ENCODE measurements around the gene INTS6L.
A peak's percentile ranks its signal among the peaks of the same experiment; 100 is the strongest.
"Not testable (repeated sequence)": the region's sequence is repeated elsewhere in the genome, so short reads cannot be mapped to it uniquely, and the experiment has no call there.

The INTS6L gene

DNA sequence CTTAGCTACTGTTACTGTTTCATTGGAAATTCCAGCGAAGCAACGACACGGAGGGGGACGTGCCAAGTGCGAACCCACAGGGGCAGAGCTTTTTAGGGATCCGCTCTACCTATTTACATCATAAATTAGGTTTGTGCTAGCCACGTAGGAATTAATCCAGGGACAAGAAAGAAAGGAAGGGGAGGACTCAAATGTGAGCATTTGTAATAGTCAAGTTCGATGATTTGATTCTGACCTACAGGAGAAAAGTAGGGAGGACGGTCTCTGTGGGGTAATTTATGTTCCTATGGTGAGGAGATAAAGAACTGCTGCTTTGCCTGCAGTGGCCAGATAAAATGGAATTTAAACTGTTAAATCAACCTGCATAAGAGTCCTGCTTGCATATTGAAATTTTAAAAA is 1.7 kb downstream of the INTS6L start:
- DNase-seq (ENCODE audit: extremely low read depth in 1 of 2, low read depth in 1 of 2), result no peak

DNA sequence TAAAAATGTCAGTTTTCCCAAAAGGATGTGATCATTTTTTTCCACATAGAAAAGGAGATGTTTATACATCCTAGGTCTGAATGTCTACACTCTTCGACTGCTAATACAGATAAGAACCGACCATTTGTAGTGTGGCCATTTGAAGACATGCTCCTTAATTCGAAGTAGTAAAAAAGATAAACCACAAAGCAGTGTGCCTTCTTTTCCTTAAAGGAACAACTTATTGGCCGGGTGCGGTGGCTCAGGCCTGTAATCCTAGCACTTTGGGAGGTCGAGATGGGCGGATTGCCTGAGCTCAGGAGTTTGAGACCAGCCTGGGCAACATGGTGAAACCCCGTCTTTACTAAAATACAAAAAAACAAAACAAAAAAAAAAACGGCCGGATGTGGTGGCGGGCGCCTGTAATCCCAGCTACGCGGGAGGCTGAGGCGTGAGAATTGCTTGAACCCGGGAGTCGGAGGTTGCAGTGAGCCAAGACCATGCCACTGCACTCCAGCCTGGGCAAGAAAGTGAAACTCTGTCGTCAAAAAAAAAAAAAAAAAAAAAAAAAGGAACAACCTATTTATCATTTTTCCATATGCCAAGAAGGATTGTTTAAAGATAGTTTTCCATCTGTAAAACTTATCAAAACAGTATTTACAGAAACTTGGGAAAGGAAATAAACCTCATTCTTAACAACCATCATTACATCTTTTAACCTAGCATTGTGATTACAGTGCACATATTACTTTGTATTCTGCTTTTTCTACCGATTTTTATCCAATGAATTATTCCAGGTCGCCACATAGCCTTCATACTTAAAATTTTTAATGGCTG is 2.6 kb downstream of the INTS6L start:
- no peak for DNase-seq (ENCODE audit: extremely low read depth in 1 of 2, low read depth in 1 of 2)

DNA sequence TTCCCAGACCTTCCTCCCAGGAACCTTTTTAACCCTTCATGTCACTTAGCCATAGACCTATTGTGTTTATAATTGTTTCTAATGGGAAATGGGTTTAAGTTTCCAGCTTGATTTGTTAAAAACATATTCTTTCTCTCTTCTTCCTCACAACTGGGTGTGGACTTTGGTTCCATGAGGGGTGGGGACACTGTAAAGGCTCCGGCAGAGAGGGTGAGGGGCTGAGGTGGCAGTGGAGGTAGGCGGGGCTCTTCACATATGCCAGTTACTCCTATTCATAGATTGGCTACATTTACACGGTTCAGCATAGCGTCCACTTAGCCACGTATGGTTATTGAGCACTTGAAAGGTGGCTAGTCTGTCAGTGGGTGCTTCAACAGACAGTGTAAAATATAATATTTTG is 7.8 kb downstream of the INTS6L start:
- no peak for DNase-seq (ENCODE audit: extremely low read depth in 1 of 2, low read depth in 1 of 2)

DNA sequence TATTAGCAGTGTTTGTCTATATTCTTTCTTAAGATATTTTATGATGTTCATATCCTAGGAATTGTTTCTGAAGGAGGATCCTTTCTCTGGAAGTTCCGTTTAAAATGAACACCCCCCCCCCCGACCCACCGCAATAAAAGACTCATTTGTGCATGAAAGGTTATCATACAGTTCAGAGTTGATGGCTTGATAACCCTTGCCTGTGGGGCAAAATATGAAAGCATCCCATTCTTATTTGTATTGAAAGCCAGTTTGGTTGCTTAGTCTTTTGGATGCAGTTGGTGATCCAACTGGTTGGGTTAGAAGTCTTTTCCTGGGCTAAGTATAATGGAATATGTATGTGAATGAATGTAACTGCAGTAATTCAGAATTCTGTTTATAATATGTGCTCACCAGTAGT is 8.3 kb downstream of the INTS6L start:
- DNase-seq (ENCODE audit: extremely low read depth in 1 of 2, low read depth in 1 of 2), result no peak

DNA sequence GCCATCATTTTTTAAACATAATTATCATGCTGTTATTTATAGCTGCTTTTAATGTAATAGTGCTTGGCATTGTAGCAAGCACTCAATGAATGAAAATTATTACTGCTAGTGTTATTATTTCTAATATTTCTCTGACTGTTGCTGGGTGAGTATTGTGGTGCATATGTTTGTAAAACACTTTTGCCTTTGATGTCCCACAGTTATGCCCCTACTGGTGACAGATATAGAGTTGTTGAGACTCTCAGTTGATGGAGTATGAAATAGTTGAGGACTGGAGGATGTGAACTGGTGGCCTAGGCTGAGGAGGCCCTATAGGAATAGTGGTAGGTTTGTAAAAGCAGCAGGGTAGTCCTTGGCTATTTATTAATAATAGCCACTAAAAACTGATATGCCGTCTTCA is 9.6 kb downstream of the INTS6L start:
- no peak for DNase-seq (ENCODE audit: extremely low read depth in 1 of 2, low read depth in 1 of 2)

DNA sequence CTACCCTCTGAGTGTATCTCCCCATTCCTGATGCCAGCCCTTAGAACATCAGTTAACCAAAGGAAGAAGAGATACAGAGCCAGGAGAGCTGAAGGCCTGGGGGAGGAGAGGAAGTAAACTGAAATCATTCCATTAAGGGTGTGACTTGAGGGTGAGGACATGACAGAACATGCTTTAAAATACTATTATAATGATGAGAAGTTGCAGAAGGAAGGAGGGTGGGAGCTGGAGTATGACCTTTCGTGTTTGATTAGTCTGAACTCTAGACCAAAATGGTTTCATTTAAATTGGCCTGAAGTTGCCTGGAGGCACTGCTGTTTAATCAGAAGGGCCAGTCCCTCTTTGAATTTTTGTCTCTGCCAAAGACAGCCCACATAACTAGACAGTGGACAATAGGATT is 11.4 kb downstream of the INTS6L start:
- no peak for DNase-seq (ENCODE audit: extremely low read depth in 1 of 2, low read depth in 1 of 2)

DNA sequence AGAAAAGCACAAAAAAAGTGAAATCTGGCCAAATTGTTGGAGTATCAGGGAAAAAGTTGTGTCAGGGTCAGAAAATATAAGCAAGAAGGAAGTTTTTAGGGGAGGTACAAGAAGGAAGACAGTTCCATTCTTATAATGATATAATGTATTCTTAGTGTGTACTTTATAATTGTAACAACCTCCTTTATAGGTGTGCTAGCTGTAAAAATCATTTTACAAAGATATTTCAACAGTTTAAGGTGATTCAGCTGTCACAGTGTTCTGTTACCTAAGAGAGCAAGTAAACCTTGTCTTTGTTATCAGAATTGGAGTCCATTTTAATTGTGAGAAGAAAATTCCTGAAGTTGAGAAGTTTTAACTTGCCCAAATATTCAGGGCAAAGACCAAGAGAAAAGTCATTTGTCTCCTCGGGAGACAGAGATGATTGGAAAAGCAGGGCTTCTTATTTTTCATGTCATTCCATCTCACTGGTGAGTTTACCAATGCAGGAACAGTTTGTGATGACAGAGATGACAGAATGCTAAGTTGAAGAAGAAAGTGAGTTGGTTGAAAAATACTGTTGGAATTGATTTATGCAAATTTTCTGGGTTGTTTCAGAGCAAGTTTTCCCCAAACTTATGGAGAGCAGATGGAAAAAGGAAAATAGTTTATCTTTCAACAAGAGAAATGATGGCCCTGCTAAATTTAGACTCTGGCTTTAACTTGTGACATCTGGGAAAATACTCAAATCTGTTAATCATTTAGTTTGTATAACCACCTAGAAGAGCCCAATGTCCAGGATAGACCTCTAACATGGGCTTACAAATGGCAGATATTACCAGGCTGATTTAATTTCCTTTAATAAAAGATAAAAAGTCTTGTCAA is 14.8 kb downstream of the INTS6L start:
- no peak for DNase-seq (ENCODE audit: extremely low read depth in 1 of 2, low read depth in 1 of 2)

DNA sequence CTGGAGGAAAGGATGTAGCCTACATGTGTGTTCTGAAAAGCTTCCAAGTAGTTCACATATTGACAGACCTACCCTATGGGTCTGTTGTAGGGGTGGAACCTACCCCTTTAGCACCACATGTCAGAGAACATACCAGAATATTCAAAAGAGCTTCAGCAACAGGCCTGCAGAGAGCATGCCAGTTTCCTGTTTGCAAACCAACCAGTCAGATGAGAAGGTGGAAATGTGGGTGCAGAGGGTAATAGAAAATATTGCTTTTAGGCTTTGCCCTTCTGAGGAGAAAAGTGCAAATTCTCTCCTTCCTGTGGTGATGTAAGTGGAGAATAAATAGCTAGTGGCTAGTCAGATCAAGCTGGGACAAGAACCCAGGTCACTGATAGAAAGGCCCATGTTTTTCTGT is 16.4 kb downstream of the INTS6L start:
- DNase-seq (ENCODE audit: extremely low read depth in 1 of 2, low read depth in 1 of 2), result no peak

DNA sequence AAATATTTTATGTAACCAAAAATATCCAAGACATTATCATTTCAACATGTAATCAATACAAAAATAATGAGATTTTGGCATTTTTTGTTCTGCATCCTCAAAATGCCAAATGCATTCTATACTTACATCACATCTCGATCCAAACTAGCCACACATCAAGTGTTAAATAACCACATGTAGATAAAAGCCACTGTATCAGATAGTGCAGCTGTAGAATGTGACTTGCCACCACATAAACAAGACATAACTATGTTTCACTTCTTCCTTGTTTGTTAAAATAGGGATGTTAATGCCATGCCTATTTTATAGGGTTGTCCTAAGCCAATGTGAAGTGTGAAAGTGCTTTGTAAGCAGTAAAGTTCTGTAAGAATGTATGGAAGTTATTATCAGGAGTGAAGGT is 20.9 kb downstream of the INTS6L start:
- DNase-seq (ENCODE audit: extremely low read depth in 1 of 2, low read depth in 1 of 2), result no peak

DNA sequence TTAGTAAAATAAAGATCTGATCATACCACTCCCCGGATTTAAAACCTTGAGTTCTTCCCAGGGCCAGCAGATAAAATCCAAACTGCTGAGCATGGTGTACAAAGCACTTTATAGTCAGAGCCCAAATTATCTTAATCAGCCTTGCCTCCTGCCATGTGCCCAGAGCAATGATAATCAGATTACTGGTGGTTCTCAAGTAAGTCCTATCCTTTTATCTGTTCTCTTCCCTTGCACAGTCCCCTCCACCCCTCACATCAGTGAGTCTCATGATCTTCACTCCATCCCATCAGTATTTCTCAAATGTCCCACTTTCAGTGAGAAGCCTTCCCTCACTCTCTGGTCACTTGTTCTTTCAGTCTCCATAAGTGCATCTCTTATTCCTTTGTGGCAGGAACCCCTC is 22.7 kb downstream of the INTS6L start:
- DNase-seq (ENCODE audit: extremely low read depth in 1 of 2, low read depth in 1 of 2), result no peak

DNA sequence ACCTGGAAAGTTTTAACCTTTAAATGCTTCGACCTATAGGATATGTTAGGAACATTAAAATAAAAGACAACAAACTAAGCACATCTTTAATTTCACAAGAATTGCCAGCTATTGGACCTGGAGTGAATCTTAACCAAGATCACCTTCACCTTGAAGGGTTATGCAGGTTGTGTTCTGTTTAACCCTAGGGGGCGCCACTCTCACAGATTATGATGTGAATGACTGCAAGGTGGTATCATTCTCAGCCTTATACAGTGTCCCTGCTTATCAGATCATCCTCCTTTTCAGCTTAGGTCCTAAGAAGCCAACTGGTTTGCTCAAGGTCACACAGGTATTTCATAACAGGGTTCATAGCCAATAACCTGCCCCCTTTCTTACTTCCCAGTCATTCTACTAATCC is 23.5 kb downstream of the INTS6L start:
- peak in 1 of 2 donors; percentile 5 for DNase-seq (ENCODE audit: extremely low read depth in 1 of 2, low read depth in 1 of 2)

DNA sequence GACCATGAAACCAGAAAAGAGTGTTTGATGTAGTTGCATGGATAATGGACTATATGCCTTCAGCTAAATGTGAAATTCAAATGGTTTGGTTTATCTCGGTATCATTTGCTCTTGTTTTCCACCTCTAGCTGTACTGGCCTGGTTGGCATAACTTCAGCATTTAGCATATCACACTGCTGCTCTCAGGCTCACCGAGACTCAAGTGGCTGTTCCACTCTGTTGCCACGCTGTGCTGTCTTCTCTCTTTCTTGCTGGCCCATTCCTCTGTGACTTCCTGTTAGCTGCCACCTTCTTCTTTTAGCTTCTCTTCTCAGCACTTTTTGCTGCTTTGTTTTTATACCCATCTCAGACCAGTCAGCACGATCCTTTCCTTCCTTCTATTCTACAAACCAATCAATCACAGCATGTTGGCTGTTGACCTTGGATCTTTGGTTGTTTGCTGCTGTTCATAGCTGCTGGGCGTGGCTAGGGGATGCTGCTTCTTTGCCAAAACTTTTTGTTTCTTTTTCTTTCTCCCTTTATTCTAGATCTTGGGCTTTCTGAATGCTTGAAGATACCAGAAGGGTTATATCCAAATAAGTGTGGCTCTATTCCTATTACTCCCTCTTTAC is 24.0 kb downstream of the INTS6L start:
- no peak for DNase-seq (ENCODE audit: extremely low read depth in 1 of 2, low read depth in 1 of 2)

DNA sequence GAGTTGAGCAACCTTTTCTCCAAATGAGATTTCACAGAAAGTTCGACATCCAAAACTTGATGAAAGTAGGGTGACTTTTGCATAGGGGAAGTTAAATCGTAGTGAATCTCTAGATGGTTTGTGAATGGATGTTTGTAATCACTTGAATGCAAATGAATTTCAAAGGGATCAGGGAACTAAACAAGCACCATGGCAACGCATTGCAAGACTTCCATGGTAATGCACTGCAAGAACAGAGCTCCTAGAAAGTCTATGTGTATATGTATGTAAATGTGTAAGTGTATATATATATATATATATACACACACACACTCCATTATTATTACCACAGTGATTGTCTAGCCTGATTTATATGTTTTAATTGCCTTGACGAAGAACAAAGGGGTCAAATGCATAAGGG is 27.3 kb downstream of the INTS6L start:
- no peak for DNase-seq (ENCODE audit: extremely low read depth in 1 of 2, low read depth in 1 of 2)

DNA sequence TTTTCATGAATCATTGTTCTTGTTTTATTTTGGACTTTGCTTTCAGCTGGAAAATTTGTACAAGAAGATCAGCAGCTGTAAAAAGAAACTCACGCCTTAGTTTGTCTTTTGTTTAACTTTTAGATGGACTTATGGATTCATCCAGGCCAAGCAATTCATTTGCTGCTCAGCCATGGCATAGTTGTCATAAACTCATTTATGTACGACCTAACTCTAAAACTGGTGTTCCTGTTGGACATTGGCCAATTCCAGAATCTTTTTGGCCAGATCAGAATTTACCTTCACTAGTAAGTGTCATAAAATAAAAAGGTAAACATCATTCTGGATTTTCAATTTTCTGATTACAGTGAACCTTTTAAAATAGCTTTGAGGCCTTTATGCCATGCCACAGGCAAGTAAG is 29.1 kb downstream of the INTS6L start:
- DNase-seq (ENCODE audit: extremely low read depth in 1 of 2, low read depth in 1 of 2), result no peak

DNA sequence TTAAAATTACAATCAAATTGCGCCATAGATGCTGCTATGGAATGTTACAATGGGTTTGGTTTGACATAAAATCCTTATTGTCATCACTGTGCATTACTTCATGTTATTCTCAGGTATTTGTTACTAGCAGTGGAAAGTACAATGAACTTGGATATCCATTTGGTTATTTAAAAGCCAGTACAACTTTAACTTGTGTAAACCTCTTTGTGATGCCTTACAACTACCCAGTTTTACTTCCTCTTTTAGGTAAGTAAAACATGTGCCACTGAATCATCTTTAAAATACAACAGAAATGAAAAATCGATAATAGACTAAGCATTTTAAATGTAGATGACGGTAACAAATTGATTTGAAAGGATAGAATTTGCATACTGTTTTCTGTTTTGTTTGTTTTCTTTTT is 35.6 kb downstream of the INTS6L start:
- DNase-seq (ENCODE audit: extremely low read depth in 1 of 2, low read depth in 1 of 2), result no peak

DNA sequence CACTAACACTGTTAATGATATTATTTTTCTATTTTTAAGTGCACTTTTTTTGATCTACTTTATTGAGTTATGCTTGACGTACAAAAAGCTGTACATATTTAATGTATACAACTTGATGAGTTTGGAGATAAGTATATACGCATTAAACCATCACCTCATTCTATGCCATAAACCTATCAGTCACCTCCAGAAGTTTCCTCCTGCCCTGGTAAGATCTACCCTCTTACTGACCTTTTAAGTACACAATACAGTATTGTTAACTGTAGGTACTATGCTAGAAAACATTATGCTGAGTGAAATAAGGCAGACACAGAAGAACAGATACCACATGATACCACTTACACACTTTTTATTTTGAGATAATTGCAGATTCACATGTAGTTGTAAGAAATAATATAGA is 36.9 kb downstream of the INTS6L start:
- no peak for DNase-seq (ENCODE audit: extremely low read depth in 1 of 2, low read depth in 1 of 2)

DNA sequence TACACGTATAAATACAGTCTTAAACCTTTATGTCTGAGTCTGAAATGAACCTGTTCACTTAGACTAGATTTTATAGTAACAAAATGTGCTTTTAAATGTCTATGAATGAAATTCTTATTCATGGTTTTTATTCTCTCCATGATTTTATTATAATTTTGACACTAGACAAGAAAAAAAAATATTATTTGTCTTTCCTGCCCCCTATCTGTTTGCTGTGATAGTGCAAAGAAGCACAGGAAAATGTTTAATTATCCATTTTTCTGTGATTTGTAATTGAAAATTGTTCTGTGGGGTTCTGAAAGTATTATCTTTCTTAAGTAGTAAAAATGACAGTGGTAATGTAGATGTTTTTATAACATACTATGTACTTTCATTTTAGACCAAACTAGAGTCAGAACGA is 52.0 kb downstream of the INTS6L start:
- no peak for DNase-seq (ENCODE audit: extremely low read depth in 1 of 2, low read depth in 1 of 2)

DNA sequence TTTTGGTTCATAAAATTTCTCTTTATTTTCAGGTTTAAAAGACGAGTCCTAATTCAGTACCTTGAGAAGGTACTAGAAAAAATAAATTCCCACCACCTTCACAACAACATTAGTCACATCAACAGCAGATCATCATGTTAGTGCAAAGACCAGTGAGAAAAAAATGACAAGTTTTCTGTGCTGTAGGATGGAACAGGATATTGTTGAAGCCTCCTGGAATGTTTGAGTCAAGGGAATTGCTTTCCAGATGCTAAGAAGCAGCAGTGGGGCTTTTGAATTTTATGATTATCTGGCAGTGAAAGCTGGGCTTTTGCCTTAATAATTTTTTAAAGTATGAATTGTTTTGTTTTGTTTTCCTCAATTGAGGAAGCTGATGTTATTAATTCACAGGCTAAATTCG is 61.0 kb downstream of the INTS6L start:
- no peak for DNase-seq (ENCODE audit: extremely low read depth in 1 of 2, low read depth in 1 of 2)

DNA sequence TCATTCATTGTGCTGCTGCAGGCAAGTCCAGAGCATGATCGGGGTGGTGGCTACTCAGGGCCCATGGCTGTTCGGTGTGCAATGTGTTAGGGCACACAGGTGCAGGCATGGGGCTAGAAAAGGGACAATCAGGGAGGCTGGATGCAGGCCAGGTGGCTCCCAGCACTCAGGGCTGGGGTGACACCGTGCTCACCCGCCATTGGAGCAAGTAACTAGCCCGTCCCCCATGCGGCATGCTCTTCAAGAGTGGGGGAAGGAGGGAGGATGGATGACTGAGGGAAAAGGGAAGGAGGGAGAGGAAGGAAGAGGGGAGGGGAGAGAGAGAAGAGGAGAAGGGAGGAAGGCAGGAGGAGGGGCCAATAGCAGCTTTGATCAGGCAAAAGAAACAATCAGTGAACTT is 64.7 kb downstream of the INTS6L start:
- DNase-seq (ENCODE audit: extremely low read depth in 1 of 2, low read depth in 1 of 2), result no peak

DNA sequence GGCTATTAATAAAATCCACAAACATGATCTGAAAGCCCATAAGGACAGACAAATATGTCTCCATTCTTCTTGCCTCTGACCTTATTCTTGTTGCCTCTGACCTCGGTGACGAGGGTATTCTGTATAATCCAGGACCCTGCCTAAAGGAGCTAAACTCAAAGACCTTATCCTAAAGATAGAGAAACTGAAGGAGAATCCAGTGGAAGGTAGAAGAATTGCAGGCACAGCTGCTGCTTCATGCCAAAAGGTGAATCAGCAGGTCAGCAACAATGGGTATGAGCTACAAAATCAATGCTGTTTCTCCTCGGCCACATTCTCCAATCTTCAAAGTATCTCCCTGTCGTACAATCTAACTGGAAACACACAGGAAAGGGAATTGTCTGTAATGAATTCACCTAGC is 71.4 kb downstream of the INTS6L start:
- DNase-seq (ENCODE audit: extremely low read depth in 1 of 2, low read depth in 1 of 2), result no peak

DNA sequence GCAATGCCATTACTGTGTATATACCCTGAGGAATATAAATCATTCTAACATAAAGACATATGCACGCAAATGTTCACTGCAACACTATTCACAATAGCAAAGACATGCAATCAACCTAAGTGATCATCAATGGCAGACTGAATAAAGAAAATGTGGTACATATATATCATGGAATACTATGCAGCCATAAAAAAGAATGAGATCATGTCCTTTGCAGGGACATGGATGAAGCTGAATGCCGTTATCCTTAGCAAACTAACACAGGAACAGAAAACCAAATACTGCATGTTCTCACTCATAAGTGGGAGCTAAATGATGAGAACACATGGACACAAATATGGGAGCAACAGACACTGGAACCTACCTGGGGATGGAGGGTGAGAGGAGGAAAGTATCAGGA is 73.6 kb downstream of the INTS6L start:
- DNase-seq (ENCODE audit: extremely low read depth in 1 of 2, low read depth in 1 of 2), result not testable (repeated sequence)

DNA sequence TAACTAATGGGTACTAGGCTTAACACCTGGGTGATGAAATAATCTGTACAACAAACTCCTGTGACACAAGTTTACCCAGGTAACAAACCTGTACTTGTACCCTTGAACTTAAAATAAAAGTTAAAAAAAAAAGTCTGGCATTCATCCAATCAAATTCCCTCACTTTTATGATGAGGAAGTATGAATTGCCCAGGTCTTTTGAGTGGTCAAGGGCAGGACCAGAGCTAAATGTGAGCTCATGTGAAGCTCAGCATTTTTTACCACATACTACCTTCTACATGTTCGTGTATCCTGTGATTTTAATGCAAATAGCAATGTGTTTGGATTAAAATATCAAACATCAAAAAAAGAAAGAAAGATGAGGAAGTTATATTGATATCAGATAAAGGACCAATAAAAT is 74.0 kb downstream of the INTS6L start:
- DNase-seq (ENCODE audit: extremely low read depth in 1 of 2, low read depth in 1 of 2), result not testable (repeated sequence)
